GM10847 (cell line): ENCODE measurements around the gene CDC37L1.

Source experiments
- POLR2A ChIP-seq: IDR thresholded peaks from 2 replicates; pipeline ENCODE4 v1.6.1; 2011; ENCODE audit not compliant: insufficient read length; ENCODE audit errors: extremely low read depth

Gene CDC37L1

GRCh38 chr9:4732890-4733289 is 53.5 kb downstream of the CDC37L1 start:
- no peak for TF ChIP-seq POLR2A

- TF ChIP-seq POLR2A, result no peak
Observed at GRCh38 chr9:4734150-4734549, 54.8 kb downstream of the CDC37L1 start.

- TF ChIP-seq POLR2A, result no peak
Observed at GRCh38 chr9:4738866-4739586, 59.7 kb downstream of the CDC37L1 start.

GRCh38 chr9:4739587-4740387 is 60.4 kb downstream of the CDC37L1 start:
- no peak for TF ChIP-seq POLR2A

GRCh38 chr9:4740388-4740637 is 60.9 kb downstream of the CDC37L1 start:
- TF ChIP-seq POLR2A, result no peak

- peak; percentile 97 for TF ChIP-seq POLR2A
Observed at GRCh38 chr9:4740638-4741364, 61.4 kb downstream of the CDC37L1 start, which contains the start of gene AK3. Gene AK3, minus strand, starts transcription at chr9:4741202. Its CDS starts 115 bp downstream, at chr9:4741087.

GRCh38 chr9:4741365-4742089 is 62.2 kb downstream of the CDC37L1 start:
- no peak for TF ChIP-seq POLR2A

- TF ChIP-seq POLR2A, result no peak
Observed at GRCh38 chr9:4742246-4742645, 62.9 kb downstream of the CDC37L1 start.

GRCh38 chr9:4743131-4743875 is 63.9 kb downstream of the CDC37L1 start:
- TF ChIP-seq POLR2A, result no peak

- no peak for TF ChIP-seq POLR2A
Observed at GRCh38 chr9:4746278-4747030, 67.1 kb downstream of the CDC37L1 start.

GRCh38 chr9:4748612-4749011 is 69.2 kb downstream of the CDC37L1 start:
- TF ChIP-seq POLR2A, result no peak

- no peak for TF ChIP-seq POLR2A
Observed at GRCh38 chr9:4750023-4750673, 70.8 kb downstream of the CDC37L1 start.

GRCh38 chr9:4755026-4755609 is 75.7 kb downstream of the CDC37L1 start:
- no peak for TF ChIP-seq POLR2A
